ENCODE measurements around the gene ZNF17.
"Not testable (repeated sequence)": the region's sequence is repeated elsewhere in the genome, so short reads cannot be mapped to it uniquely, and the experiment has no call there.

Gene ZNF17

GRCh38 chr19:57410877-57411671 is at the start of gene ZNF17:
Gene ZNF17 (plus strand): TSS chr19:57411161. CDS start chr19:57413616, 2,455 bp downstream.
- DNase-seq = peak; percentile 75

- DNase-seq = no peak
Measured at GRCh38 chr19:57362419-57362818, 48.5 kb upstream of the ZNF17 start.

- peak; percentile 97 for DNase-seq
Measured at GRCh38 chr19:57362997-57363687, 47.8 kb upstream of the ZNF17 start, which contains the start of the genes TRAPPC2B and ZNF547. Gene TRAPPC2B (plus strand): TSS chr19:57363551. CDS start chr19:57364834, 1,283 bp downstream. Gene ZNF547 (plus strand): TSS chr19:57363551. CDS start chr19:57368556, 5,005 bp downstream.

GRCh38 chr19:57363688-57364181 is 47.2 kb upstream of the ZNF17 start:
- no peak for DNase-seq

DNA sequence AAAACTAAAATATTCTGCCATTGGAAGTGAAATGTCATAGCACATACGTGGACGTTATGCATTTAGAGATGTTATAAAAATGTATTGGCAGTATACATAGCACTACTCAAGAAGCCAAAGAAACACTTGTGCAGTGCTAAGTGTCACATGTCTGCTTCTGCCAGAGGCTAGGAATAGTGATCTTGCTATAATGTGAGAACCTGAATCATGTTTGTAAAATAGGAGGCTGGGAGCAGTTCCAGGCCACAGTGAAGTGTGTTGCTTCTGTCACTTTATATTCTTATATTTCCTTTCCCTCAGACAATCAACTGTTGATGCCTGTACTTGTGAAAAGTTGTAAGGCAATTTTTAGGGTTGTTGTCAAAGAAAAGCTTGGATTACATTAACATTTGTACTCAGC is 44.2 kb upstream of the ZNF17 start:
- DNase-seq = no peak

- DNase-seq = no peak
Measured at GRCh38 chr19:57374179-57374578, 36.8 kb upstream of the ZNF17 start.

GRCh38 chr19:57374647-57375046 is 36.3 kb upstream of the ZNF17 start:
- DNase-seq = not testable (repeated sequence)

DNA sequence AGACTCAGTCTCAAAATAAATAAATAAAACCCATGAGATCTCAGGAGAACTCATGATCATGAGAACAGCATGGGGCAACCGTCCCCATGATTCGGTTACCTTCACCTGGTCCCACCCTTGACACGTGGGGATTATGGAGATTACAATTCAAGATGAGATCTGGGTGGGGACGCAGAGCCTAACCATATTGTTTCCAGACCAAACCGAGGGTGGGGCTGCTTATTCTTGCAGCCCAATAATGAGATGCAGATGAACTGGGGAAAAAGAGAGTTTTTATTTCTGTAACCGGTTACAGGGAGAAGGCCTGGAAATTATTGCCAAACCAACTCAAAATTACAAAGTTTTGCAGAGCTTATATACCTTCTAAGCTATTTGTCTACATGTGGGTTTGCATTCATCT is 34.8 kb upstream of the ZNF17 start:
- DNase-seq = no peak

DNA sequence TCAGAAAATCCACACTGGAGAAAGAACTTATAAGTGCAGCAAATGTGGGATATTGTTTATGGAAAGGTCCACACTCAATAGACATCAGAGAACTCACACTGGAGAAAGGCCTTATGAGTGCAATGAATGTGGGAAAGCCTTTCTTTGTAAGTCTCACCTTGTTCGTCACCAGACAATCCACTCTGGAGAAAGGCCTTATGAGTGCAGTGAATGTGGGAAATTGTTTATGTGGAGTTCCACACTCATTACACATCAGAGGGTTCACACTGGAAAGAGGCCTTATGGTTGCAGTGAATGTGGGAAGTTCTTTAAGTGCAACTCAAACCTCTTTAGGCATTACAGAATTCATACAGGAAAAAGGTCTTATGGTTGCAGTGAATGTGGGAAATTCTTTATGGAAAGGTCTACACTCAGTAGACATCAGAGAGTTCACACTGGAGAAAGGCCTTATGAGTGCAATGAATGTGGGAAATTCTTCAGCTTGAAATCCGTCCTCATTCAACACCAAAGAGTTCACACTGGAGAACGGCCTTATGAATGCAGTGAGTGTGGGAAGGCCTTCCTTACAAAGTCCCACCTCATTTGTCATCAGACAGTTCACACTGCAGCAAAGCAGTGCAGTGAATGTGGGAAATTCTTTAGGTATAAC is 33.3 kb upstream of the ZNF17 start:
- DNase-seq = no peak

DNA sequence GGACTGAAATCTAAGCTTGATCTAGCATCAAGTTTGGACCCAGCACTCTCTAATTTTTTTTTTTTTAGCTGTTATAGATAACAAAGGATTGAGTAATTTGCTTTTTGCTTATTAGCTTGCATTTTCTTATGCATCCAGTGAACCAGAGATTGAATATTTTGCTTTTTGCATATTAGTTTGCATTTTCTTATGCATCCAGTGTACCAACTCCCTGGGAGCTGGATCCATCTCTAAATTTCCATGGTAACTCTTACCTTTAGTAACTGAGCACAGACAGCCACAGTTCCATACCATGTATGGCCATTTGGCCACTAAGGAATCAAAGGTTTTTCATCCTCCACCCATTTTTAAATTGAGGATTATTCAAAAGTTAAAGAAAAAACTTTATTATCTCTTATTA is 30.0 kb upstream of the ZNF17 start:
- no peak for DNase-seq

DNA sequence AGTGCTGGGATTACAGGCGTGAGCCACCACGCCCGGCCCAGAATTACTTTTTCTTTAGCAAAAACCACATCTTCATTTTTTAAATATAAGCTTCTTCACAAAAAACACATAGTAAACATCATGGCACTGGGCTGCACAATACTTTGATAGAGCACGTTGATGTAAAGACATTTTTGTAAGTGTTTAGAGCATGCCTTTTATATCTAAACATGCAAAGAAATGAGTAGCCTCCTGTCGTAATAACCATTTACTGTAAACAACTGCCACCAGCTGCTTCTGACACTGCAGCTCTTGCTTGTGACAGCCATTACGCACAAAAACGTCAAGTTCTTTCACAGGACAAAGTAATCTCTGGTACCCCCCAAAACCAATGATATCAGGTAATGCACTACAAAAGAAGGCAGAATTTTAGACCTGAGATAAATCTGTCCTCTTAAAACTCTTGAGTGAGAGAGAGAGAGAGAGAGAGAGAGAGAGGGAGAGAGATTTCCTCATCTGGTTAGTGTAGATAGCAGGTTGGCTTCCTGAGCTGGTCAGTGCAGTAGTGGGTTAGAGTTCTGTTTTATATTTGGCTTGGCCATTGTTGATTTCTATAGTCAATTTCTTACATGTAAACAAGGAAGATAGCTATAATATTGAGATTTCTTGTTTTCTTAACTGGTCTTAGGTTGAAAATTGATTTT is 28.0 kb upstream of the ZNF17 start:
- DNase-seq = no peak

DNA sequence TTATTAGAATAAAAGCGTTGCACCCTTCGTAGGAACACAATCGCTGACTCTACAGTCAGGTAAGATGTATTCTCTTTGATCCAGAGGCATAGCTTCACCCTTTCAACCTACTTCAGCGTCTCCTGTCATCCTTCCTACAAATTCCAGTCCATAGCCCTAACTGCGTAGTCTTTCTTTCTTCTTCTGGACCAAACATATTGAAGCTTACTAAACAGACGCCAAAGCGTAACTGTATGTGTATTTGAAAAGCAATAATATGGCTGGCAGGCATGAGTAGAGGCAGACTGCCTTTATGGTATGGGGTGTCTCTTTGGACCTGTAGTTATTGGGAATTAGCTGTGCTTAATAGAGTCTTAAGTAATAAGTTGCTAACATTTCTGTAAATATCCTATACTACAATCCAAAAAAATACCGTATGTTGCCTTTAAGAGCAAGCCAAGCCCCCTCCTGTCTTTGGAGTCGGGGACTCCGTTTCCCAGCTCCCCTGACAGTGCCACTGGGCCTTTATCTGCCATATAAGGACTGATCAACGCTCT is 21.7 kb upstream of the ZNF17 start:
- DNase-seq = no peak

- DNase-seq = peak; percentile 96
Measured at GRCh38 chr19:57389730-57390598, 21.0 kb upstream of the ZNF17 start, which contains the start of gene ZNF548. Gene ZNF548 (plus strand): TSS chr19:57389854. CDS start chr19:57390100, 246 bp downstream.

DNA sequence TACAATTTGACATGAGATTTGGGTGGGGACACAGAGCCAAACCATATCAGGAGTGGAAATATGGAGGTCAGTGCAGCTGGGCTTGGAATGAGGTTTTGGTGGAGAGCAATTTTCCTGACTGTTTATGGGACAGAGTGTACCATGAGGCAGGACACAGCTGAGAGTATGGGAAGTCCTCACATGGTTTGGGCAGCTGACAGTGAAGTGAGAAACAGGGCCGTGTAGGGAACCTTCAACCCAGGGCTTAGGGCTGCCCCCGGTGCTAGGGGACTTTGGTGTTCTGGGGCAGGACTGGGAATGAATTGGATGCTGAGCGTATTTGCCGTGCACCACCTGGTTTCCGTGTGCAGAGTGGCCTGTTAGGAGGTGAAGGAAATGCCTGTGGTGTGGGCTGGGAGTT is 15.3 kb upstream of the ZNF17 start:
- no peak for DNase-seq

DNA sequence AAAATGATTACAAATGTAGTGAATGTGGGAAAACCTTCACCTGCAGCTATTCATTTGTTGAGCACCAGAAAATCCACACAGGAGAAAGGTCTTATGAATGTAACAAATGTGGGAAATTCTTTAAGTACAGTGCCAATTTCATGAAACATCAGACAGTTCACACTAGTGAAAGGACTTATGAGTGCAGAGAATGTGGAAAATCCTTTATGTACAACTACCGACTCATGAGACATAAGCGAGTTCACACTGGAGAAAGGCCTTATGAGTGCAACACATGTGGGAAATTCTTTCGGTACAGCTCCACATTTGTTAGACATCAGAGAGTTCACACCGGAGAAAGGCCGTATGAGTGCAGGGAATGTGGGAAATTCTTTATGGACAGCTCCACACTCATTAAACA is 12.1 kb upstream of the ZNF17 start:
- no peak for DNase-seq

- no peak for DNase-seq
Measured at GRCh38 chr19:57403737-57404563, 7.0 kb upstream of the ZNF17 start.

DNA sequence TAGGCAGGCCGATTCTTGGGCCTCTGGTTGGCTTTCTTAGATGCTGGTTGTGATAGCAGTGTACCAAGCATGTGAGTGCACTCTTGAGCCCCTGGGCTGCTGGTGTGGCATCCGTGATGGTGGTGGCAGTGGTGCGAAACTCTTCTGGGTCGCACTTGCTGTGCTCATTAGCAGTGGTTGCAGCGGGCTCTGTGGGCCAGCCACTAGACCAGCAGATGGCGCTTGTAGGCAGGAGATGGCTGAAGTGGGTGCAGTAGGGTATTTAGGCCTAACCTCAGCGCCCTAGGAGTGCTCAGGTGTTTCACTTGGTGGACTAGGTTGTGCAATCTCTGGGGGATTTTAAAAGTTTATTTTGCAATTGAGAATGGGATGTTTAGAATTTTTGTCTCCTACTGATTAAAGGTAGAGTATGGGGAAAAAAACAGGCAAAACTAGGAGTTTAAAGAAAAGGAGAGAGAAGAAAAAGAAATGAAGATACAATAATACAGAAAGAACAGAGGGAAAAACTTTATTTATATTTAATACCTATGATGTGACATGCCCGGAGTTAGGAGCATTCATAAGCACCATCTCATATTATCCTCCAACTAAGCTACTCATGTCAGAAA is 4.3 kb upstream of the ZNF17 start:
- DNase-seq = peak; percentile 31

- no peak for DNase-seq
Measured at GRCh38 chr19:57419439-57419838, 8.5 kb downstream of the ZNF17 start.

- no peak for DNase-seq
Measured at GRCh38 chr19:57421037-57421436, 10.1 kb downstream of the ZNF17 start.

All from NCI-H526 treated with DMSO at 0.1 percent for 48 hours (cell line).